Stimulated activated CD4-positive, alpha-beta T cell treated with anti-CD3 and anti-CD28 coated beads, Interleukin-1b, Interleukin-23, amount 100 ng/mL, for 1 hour (primary cell): ENCODE results near the gene JRKL.

ENCODE experiments used
- DNase-seq, 2 donors: peaks; one replicate each; pipeline ENCODE4 v3.0.0-alpha.2; 2020; ENCODE audit warnings: low read depth in 2 of 2

The JRKL gene

GRCh38 chr11:96389720-96390487 lies at the start of gene JRKL, which contains the start of gene CCDC82:
JRKL (plus strand) TSS chr11:96390013; CDS start chr11:96390650, 637 bp downstream.
CCDC82 (minus strand) TSS chr11:96389912; CDS start chr11:96384747, 5,165 bp downstream.
- peak; percentile 95 to 99 for DNase-seq

GRCh38 chr11:96340555-96340885 lies 49.3 kb upstream of the JRKL start:
- DNase-seq, result no peak

GRCh38 chr11:96341211-96342013 lies 48.4 kb upstream of the JRKL start:
- peak in 1 of 2 donors; percentile 25 for DNase-seq

- no peak for DNase-seq
These were observed 47.5 kb upstream of the JRKL start for GRCh38 chr11:96342014-96342960.

- peak; percentile 67 to 78 for DNase-seq
These were observed 46.7 kb upstream of the JRKL start, which contains the start of gene MAML2 for GRCh38 chr11:96342961-96343711. MAML2 (minus strand) TSS chr11:96343195; CDS start chr11:96341895, 1,300 bp downstream.

- no peak for DNase-seq
These were observed 33.0 kb upstream of the JRKL start for GRCh38 chr11:96356848-96357247.

GRCh38 chr11:96357794-96358193 lies 32.0 kb upstream of the JRKL start:
- no peak for DNase-seq

- DNase-seq, result no peak
These were observed 31.5 kb upstream of the JRKL start for GRCh38 chr11:96358321-96358720.

GRCh38 chr11:96361778-96362177 lies 28.0 kb upstream of the JRKL start:
- no peak for DNase-seq

- no peak for DNase-seq
These were observed 24.3 kb upstream of the JRKL start for GRCh38 chr11:96365493-96365892.

GRCh38 chr11:96366024-96366423 lies 23.8 kb upstream of the JRKL start:
- DNase-seq, result no peak

GRCh38 chr11:96367342-96367741 lies 22.5 kb upstream of the JRKL start:
- DNase-seq, result no peak

- DNase-seq, result no peak
These were observed 16.0 kb upstream of the JRKL start for GRCh38 chr11:96373826-96374225.

GRCh38 chr11:96376796-96377195 lies 13.0 kb upstream of the JRKL start:
- no peak for DNase-seq

GRCh38 chr11:96384156-96384555 lies 5.7 kb upstream of the JRKL start:
- DNase-seq, result no peak

- no peak for DNase-seq
These were observed 4.6 kb upstream of the JRKL start for GRCh38 chr11:96385187-96385586.

GRCh38 chr11:96388891-96389719 lies 708 bp upstream of the JRKL start:
- DNase-seq, result no peak

- DNase-seq, result no peak
These were observed 627 bp downstream of the JRKL start for GRCh38 chr11:96390488-96390792.

GRCh38 chr11:96391698-96392307 lies 2.0 kb downstream of the JRKL start:
- no peak for DNase-seq
